Common myeloid progenitor, CD34-positive (primary cell): ENCODE measurements around the gene HBP1. TPM values are rescaled to one million over a fixed set of nuclear protein-coding genes. Genes with fewer than 3 reads are reported as not detected.

Source experiments
- CTCF ChIA-PET: fragments of 350-600 bp; sonication (Branson Sonifier 250); formaldehyde crosslinking; loops from one replicate; lab custom pipeline; 2021; ENCODE audit warnings: antibody characterized with exemption; lab: Charles Lee
- POLR2A ChIA-PET: fragments of 350-600 bp; sonication (Branson Sonifier 250); formaldehyde crosslinking; loops from one replicate; lab custom pipeline; 2021; ENCODE audit warnings: antibody characterized with exemption; lab: Charles Lee
- DNase-seq, 3 donors: peaks; one replicate each; pipeline versions ENCODE4 v3.0.0 to v3.0.0-alpha.2; 2013
- H3K27ac ChIP-seq, 2 experiments: 1 replicate in 1 of 2; 2 replicates in 1 of 2; pipeline ENCODE4 v1.7.0; 2013; ENCODE audit warnings: inconsistent platforms in 2 of 2, low read length in 2 of 2, mild to moderate bottlenecking in 2 of 2, low read depth in 1 of 2, moderate library complexity in 1 of 2; ENCODE audit not compliant: severe bottlenecking in 2 of 2, insufficient read depth in 1 of 2, poor library complexity in 1 of 2
- H3K27me3 ChIP-seq, 5 experiments: replicated peaks in 2 of 5; 1 replicate in 3 of 5; 2 replicates in 2 of 5; pipeline versions ENCODE4 v1.6.1 to v1.7.0; 2013; ENCODE audit warnings: low read length in 4 of 5, mild to moderate bottlenecking in 2 of 5, moderate library complexity in 2 of 5, inconsistent platforms in 1 of 5; ENCODE audit not compliant: insufficient read depth in 5 of 5, control insufficient read depth in 4 of 5
- H3K36me3 ChIP-seq, 4 experiments: 1 replicate in 2 of 4; 2 replicates in 2 of 4; pipeline versions ENCODE4 v1.6.1 to v1.7.0; 2013; ENCODE audit warnings: low read length in 3 of 4, control low read depth in 1 of 4, mild to moderate bottlenecking in 1 of 4; ENCODE audit not compliant: control insufficient read depth in 4 of 4, insufficient read depth in 4 of 4
- H3K4me1 ChIP-seq, 4 experiments: 1 replicate in 3 of 4; 2 replicates in 1 of 4; pipeline versions ENCODE4 v1.6.1 to v1.7.1; 2013; ENCODE audit warnings: low read length in 3 of 4, mild to moderate bottlenecking in 3 of 4, control low read depth in 1 of 4, inconsistent platforms in 1 of 4, moderate library complexity in 1 of 4; ENCODE audit not compliant: control insufficient read depth in 4 of 4, insufficient read depth in 4 of 4; ENCODE audit errors: control extremely low read depth in 1 of 4
- H3K4me3 ChIP-seq, 7 experiments: 1 replicate in 4 of 7; 2 replicates in 3 of 7; pipeline versions ENCODE4 v1.5.1 to v1.7.0; 2013; ENCODE audit warnings: mild to moderate bottlenecking in 7 of 7, low read length in 6 of 7, moderate library complexity in 6 of 7, inconsistent platforms in 2 of 7, low read depth in 2 of 7, control low read depth in 1 of 7; ENCODE audit not compliant: insufficient read depth in 4 of 7, control insufficient read depth in 1 of 7; ENCODE audit errors: extremely low read depth in 1 of 7
- H3K9me3 ChIP-seq, 5 experiments: 1 replicate in 4 of 5; 2 replicates in 1 of 5; pipeline versions ENCODE4 v1.6.1 to v1.7.1; 2013; ENCODE audit warnings: low read length in 4 of 5, mild to moderate bottlenecking in 2 of 5, inconsistent platforms in 1 of 5, low read depth in 1 of 5, moderate library complexity in 1 of 5; ENCODE audit not compliant: control insufficient read depth in 4 of 5, insufficient read depth in 2 of 5; ENCODE audit errors: control extremely low read depth in 1 of 5
- WGBS: methylation state at CpG from one replicate; pipeline ENCODE4 v1.1.5; 2013; ENCODE audit not compliant: insufficient coverage; 5-methylcytosine and 5-hydroxymethylcytosine counted together
- polyA plus RNA-seq: library from polyadenylated mRNA; unstranded; fragments of 120-200 nt; gene quantifications from one replicate; pipeline ENCODE4 v1.2.1, GENCODE V29; 2013

The HBP1 gene, protein sequence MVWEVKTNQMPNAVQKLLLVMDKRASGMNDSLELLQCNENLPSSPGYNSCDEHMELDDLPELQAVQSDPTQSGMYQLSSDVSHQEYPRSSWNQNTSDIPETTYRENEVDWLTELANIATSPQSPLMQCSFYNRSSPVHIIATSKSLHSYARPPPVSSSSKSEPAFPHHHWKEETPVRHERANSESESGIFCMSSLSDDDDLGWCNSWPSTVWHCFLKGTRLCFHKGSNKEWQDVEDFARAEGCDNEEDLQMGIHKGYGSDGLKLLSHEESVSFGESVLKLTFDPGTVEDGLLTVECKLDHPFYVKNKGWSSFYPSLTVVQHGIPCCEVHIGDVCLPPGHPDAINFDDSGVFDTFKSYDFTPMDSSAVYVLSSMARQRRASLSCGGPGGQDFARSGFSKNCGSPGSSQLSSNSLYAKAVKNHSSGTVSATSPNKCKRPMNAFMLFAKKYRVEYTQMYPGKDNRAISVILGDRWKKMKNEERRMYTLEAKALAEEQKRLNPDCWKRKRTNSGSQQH
- 62.5 TPM for polyA plus RNA-seq

DNA sequence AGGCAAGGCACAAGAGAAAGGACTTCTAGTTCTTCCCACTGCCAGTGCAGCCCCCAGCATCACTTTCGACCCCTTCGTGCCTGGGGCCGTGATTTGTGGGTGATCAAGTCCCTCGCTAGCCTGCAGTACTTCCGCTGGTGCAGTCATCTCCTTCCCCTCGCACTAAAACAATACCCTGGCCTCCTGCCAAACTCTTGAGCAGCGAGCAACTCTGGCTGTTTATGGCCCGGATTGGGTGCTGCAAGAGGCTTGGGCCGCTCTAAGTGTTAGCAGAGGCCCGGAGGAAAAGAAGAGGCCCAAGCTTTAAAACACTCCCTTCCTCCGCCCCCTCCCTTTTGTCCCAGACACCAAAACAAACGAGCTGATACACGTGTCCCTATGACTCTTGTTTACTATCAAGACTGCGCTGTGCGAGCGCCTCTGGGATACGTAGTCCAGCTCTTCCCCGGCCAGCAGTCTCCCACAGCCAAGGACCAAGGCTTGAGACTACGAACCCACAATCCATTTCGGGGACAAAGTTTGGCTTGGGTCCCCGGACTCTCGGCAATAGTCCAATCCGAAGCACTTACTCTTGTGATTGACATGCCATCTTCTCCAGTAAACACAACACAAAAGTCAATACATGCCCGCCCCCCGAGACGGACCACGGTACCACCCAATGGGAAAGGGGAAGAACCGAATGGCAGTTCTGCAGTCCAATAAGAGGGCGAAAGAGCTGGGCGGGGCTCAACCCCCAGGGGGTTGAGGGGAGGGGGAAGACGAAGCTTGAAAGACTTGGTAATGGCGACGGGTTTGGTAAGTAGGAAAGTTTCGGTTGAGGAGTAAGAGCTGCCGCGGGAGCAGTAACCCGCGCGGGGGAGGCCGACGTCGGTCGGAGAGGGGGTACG, at the start of gene HBP1:
TSS of gene HBP1 (plus strand) at position 771 of the 887 bp plus-strand sequence. CDS start 10,891 bp downstream, outside the sequence.
- Histone ChIP-seq H3K27me3 (no peaks in the 10 kb centered on the region), H3K4me1 (peaks cover 14 to 27% (median 16%) of the 10 kb centered on the region in 4 experiments), H3K9me3 (no peaks in the 10 kb centered on the region), H3K4me3 (peak within 1 kb of the TSS; percentile 74 to 98 (median 90)), H3K27ac (peak within 1 kb of the TSS; percentile 97 to 99), H3K36me3 (peaks cover 0 to 4% (median 2%) of the 10 kb centered on the region in 4 experiments)
- POLR2A ChIA-PET: interaction anchor here (0.9 to 1.4 kb wide), 4 partner anchors 9 to 884 kb away, joined by 4 to 5 read pairs (median 4); partner anchors contain the start of gene NAMPT
- under 1% methylated on average over 36 of the region's 44 CpGs for WGBS
- CTCF ChIA-PET: interaction anchor here (0.6 to 2.8 kb wide), 7 partner anchors 13 to 195 kb away, joined by 3 to 16 read pairs (median 6); no protein-coding TSS in a partner anchor
- DNase-seq: peak; percentile 100

DNA sequence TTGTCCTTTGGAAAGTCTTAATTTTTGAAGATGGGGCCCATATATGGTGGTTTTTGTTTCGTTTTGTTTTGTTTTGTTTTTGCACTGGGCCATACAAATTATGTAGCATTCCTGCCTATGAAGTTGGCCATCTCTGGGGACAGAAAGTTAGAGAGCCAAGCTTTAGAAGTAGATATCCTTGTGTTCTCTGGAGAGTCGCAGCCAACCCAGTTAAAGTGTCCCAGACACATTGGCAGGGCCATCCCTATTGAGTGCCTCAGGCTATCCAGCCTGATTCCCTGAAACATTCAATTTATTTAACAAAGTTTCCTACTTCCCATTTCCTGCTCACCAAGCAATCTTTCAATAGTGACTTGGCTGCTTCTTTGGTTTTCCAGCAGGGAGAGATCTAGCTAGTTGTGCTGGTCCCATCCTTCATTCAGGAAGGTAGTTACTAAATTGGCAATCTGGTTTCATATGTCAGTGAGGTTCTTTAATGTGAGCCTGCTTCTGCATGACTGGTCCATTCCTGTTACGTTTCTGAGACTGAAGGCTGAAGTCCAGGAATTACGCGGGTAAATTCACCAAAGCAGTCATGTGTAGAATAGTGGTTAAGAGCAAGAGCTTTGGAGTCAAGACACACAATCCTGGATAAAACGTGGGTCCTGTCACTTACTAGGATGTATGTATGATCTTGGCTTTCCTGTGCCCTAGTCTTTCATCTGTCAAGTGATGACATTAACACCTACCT, 49.3 kb upstream of the HBP1 start:
- DNase-seq: no peak
- WGBS: 98% methylated on average over 6 of the region's 6 CpGs
- no peaks in the 10 kb centered on the region for H3K9me3 ChIP-seq
- ChIA-PET POLR2A (no interaction called here), CTCF (interaction anchor here (2.3 kb wide), 1 partner anchor 28 kb away, joined by 8 read pairs; no protein-coding TSS in a partner anchor)
- H3K4me3 ChIP-seq: no peak overlapping the region
- H3K27me3 ChIP-seq: no peaks in the 10 kb centered on the region
- no peaks in the 10 kb centered on the region for H3K36me3 ChIP-seq
- no peak overlapping the region for H3K27ac ChIP-seq
- H3K4me1 ChIP-seq: no peaks in the 10 kb centered on the region

DNA sequence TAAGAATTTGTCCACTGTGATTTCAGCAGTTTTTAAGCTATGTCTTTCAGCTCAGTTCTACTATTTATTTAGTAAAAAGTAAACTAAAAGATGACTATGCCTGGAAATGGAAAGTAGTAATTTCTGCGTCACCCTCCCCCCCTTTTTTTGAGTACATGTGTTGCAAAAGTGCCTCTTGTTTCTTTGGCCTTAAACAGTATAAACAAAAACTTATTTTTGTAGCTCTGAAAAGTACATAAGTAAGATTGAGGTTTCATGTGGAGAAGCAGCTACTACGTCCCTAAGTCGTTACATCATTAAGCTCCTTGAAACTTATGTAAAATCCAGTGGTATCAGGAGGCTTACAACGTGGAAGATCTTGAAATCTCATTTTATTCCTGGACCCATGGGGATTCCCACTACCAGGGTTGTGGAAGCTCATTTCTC, 46.3 kb upstream of the HBP1 start:
- no peak overlapping the region for H3K27ac ChIP-seq
- ChIA-PET CTCF (interaction anchor here (0.7 to 1.1 kb wide), 4 partner anchors 17 to 176 kb away, joined by 3 to 4 read pairs (median 4); no protein-coding TSS in a partner anchor), POLR2A (interaction anchor here (1.2 kb wide), 1 partner anchor 9 kb away, joined by 3 read pairs; no protein-coding TSS in a partner anchor)
- no peaks in the 10 kb centered on the region for H3K27me3 ChIP-seq
- H3K36me3 ChIP-seq: peaks cover 0 to 2% (median 0%) of the 10 kb centered on the region in 4 experiments
- peaks cover 0 to 9% (median 5%) of the 10 kb centered on the region in 4 experiments for H3K4me1 ChIP-seq
- 100% methylated on average over 1 of the region's 4 CpGs for WGBS
- no peak overlapping the region for H3K4me3 ChIP-seq
- no peaks in the 10 kb centered on the region for H3K9me3 ChIP-seq
- no peak for DNase-seq

DNA sequence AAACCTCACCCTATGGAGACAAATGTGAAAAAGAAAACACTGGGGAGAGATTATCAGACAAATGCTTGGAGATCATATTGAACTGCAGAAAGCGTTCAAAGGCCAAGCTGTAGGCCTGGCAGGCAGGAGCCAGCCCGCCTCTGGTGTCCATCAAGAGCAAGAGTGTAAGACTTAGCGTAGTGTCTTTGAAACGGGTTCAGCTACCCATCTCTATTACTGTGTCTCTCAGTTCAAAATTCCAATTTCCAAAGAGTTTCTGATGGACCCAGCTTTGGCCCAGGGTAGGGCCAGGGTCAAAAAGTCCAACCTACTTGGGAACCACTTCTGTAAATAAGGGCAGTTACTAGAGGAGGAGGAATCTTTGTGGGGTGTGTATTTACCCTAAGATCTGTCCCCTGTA, 45.4 kb upstream of the HBP1 start:
- H3K9me3 ChIP-seq: no peaks in the 10 kb centered on the region
- no peak for DNase-seq
- H3K4me1 ChIP-seq: peaks cover 0 to 9% (median 5%) of the 10 kb centered on the region in 4 experiments
- H3K36me3 ChIP-seq: peaks cover 0 to 2% (median 0%) of the 10 kb centered on the region in 4 experiments
- 100% methylated on average over 3 of the region's 4 CpGs for WGBS
- H3K27me3 ChIP-seq: no peaks in the 10 kb centered on the region
- no peak overlapping the region for H3K27ac ChIP-seq
- CTCF ChIA-PET: interaction anchor here (0.7 to 1.3 kb wide), 5 partner anchors 16 to 177 kb away, joined by 3 to 4 read pairs (median 3); no protein-coding TSS in a partner anchor
- H3K4me3 ChIP-seq: no peak overlapping the region
- POLR2A ChIA-PET: no interaction called here

DNA sequence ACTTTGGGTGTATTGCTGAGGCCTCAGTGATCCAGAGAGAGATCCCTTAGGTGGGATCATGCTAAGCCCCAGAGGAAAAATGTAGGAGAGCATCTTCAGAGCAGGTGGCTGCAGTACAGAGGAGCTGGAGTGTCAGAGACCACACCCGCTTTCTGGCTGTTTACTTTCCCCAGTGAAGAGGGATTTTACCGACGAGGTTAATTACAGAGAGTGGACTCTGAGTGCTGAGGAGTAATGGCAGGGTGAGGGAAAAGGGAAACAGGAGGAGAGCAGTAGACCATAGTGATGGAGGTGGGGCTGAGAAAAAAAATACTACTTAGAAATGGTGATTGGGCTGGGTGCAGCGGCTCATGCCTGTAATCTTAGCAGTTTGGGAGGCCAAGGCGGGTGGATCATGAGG, 43.3 kb upstream of the HBP1 start:
- WGBS: 91% methylated on average over 4 of the region's 5 CpGs
- no peaks in the 10 kb centered on the region for H3K9me3 ChIP-seq
- no peaks in the 10 kb centered on the region for H3K27me3 ChIP-seq
- H3K36me3 ChIP-seq: peaks cover 0 to 2% (median 0%) of the 10 kb centered on the region in 4 experiments
- POLR2A ChIA-PET: no interaction called here
- no peak for DNase-seq
- CTCF ChIA-PET: interaction anchor here (1.4 kb wide), 1 partner anchor 25 kb away, joined by 4 read pairs; no protein-coding TSS in a partner anchor
- H3K4me1 ChIP-seq: peaks cover 0 to 9% (median 5%) of the 10 kb centered on the region in 4 experiments
- H3K27ac ChIP-seq: no peak overlapping the region
- H3K4me3 ChIP-seq: no peak overlapping the region

DNA sequence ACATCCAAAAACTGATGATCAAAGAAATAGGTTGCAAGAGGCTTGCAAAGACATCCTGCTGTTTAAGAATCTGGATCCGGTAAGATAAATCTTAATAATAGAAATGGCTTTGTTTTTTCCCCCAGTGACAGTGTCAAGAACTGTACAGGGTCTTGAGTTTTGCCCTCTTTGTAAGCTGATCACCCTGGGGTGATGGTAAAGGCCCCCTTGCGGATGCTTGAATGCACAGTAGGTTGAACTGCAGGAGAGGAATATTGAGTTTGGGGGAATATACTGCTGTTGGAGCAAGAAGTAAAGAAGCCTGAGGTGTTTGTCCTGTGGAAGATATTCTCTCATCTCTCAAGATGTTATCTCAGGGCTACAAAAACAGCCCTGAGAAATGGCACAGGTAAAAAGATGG, 40.6 kb upstream of the HBP1 start:
- POLR2A ChIA-PET: no interaction called here
- H3K9me3 ChIP-seq: no peaks in the 10 kb centered on the region
- H3K27ac ChIP-seq: no peak overlapping the region
- CTCF ChIA-PET: no interaction called here
- peaks cover 0 to 2% (median 0%) of the 10 kb centered on the region in 4 experiments for H3K36me3 ChIP-seq
- no peak for DNase-seq
- 100% methylated on average over 1 of the region's 2 CpGs for WGBS
- peaks cover 0 to 9% (median 5%) of the 10 kb centered on the region in 4 experiments for H3K4me1 ChIP-seq
- H3K27me3 ChIP-seq: no peaks in the 10 kb centered on the region
- no peak overlapping the region for H3K4me3 ChIP-seq
